Trophoblast cell (in vitro differentiated cells and primary cell): Measurements from ENCODE around the gene KCNIP3.

ENCODE experiments used
- DNase-seq, 2 donors: peaks; one replicate each; pipeline ENCODE4 v3.0.0-alpha.2; 2016
- H2AFZ ChIP-seq: 2 replicates; pipeline ENCODE4 v1.6.1; 2013; ENCODE audit warnings: low read length, moderate library complexity, mild to moderate bottlenecking; ENCODE audit not compliant: insufficient read depth, poor library complexity
- H2AK5ac ChIP-seq: 2 replicates; pipeline ENCODE4 v1.6.1; 2013; ENCODE audit warnings: mild to moderate bottlenecking, low read length
- H2BK120ac ChIP-seq: 2 replicates; pipeline ENCODE4 v1.6.1; 2013; ENCODE audit warnings: low read length, mild to moderate bottlenecking, moderate library complexity; ENCODE audit not compliant: insufficient read depth, poor library complexity
- H2BK12ac ChIP-seq: 2 replicates; pipeline ENCODE4 v1.6.1; 2013; ENCODE audit warnings: mild to moderate bottlenecking, low read length, moderate library complexity
- H2BK5ac ChIP-seq: 2 replicates; pipeline ENCODE4 v1.6.1; 2013; ENCODE audit warnings: low read length, low read depth, moderate library complexity, mild to moderate bottlenecking; ENCODE audit not compliant: poor library complexity
- H3K14ac ChIP-seq: 2 replicates; pipeline ENCODE4 v1.6.1; 2013; ENCODE audit warnings: mild to moderate bottlenecking, low read length
- H3K18ac ChIP-seq: 2 replicates; pipeline ENCODE4 v1.6.1; 2013; ENCODE audit warnings: mild to moderate bottlenecking, low read length
- H3K23ac ChIP-seq: 2 replicates; pipeline ENCODE4 v1.6.1; 2013; ENCODE audit warnings: low read length
- H3K27ac ChIP-seq: 2 replicates; pipeline ENCODE4 v1.5.1; 2013; ENCODE audit warnings: low read depth, mild to moderate bottlenecking, inconsistent platforms, low read length, moderate library complexity
- H3K27me3 ChIP-seq: 2 replicates; pipeline ENCODE4 v1.6.1; 2013; ENCODE audit warnings: inconsistent platforms, mild to moderate bottlenecking, low read length, moderate library complexity; ENCODE audit not compliant: insufficient read depth
- H3K36me3 ChIP-seq, 2 experiments: 1 replicate in 1 of 2; 2 replicates in 1 of 2; pipeline ENCODE4 v1.6.1; 2013; ENCODE audit warnings: low read length in 2 of 2, mild to moderate bottlenecking in 2 of 2, moderate library complexity in 1 of 2; ENCODE audit not compliant: insufficient read depth in 2 of 2, control insufficient read depth in 1 of 2
- H3K4ac ChIP-seq: 2 replicates; pipeline ENCODE4 v1.6.1; 2013; ENCODE audit warnings: low read depth, mild to moderate bottlenecking, low read length, moderate library complexity
- H3K4me1 ChIP-seq, 2 experiments: 1 replicate in 1 of 2; 2 replicates in 1 of 2; pipeline ENCODE4 v1.6.1; 2013; ENCODE audit warnings: low read length in 2 of 2, mild to moderate bottlenecking in 2 of 2, moderate library complexity in 1 of 2; ENCODE audit not compliant: insufficient read depth in 2 of 2, control insufficient read depth in 1 of 2
- H3K4me2 ChIP-seq: 2 replicates; pipeline ENCODE4 v1.6.1; 2013; ENCODE audit warnings: inconsistent platforms, mild to moderate bottlenecking, low read length, moderate library complexity
- H3K4me3 ChIP-seq: 2 replicates; pipeline ENCODE4 v1.5.1; 2013; ENCODE audit warnings: mild to moderate bottlenecking, low read depth, low read length, inconsistent platforms
- H3K79me1 ChIP-seq: one replicate; pipeline ENCODE4 v1.6.1; 2013; ENCODE audit warnings: low read length
- H3K79me2 ChIP-seq: 2 replicates; pipeline ENCODE4 v1.6.1; 2013; ENCODE audit warnings: low read length, mild to moderate bottlenecking; ENCODE audit not compliant: control insufficient read depth, insufficient read depth, poor library complexity
- H3K9ac ChIP-seq: 2 replicates; pipeline ENCODE4 v1.6.1; 2013; ENCODE audit warnings: mild to moderate bottlenecking, low read length
- H3K9me3 ChIP-seq: 2 replicates; pipeline ENCODE4 v1.6.1; 2013; ENCODE audit warnings: low read depth, mild to moderate bottlenecking, control low read depth, inconsistent platforms, low read length; ENCODE audit not compliant: insufficient read depth
- H4K12ac ChIP-seq: 2 replicates; pipeline ENCODE4 v1.6.1; 2013; ENCODE audit warnings: low read depth, mild to moderate bottlenecking, low read length, moderate library complexity
- H4K8ac ChIP-seq: 2 replicates; pipeline ENCODE4 v1.6.1; 2013; ENCODE audit warnings: low read depth, mild to moderate bottlenecking, low read length, moderate library complexity
- H4K91ac ChIP-seq: one replicate; pipeline ENCODE4 v1.6.1; 2013; ENCODE audit warnings: low read depth, mild to moderate bottlenecking, low read length, moderate library complexity
- WGBS: extraction: QIAGEN DNeasy Blood & Tissue Kit; methylation state at CpG from one replicate; pipeline ENCODE4 v1.1.7; 2013; ENCODE audit warnings: missing lambda C conversion rate; ENCODE audit not compliant: insufficient read length, insufficient coverage; ENCODE audit errors: extremely low coverage; 5-methylcytosine and 5-hydroxymethylcytosine counted together

KCNIP3 gene

GRCh38 chr2:95278637-95279225 lies 18.4 kb upstream of the KCNIP3 start:
- no peak overlapping the region for H3K14ac ChIP-seq
- H3K9ac ChIP-seq, result no peak overlapping the region
- DNase-seq, result no peak
- WGBS, result no CpG with 5 or more reads among the region's 12 CpGs
- no peak overlapping the region for H4K91ac ChIP-seq
- no peak overlapping the region for H3K4me3 ChIP-seq
- H3K4me1 ChIP-seq, result peaks cover 31 to 33% of the 10 kb centered on the region in 2 experiments
- H3K23ac ChIP-seq, result no peak overlapping the region
- H3K18ac ChIP-seq, result no peak overlapping the region
- H3K27me3 ChIP-seq, result no peaks in the 10 kb centered on the region
- no peak overlapping the region for H4K12ac ChIP-seq
- H2BK5ac ChIP-seq, result no peak overlapping the region
- peaks cover 7% of the 10 kb centered on the region for H3K79me2 ChIP-seq
- H3K4me2 ChIP-seq, result no peak overlapping the region
- H3K9me3 ChIP-seq, result peaks cover 2% of the 10 kb centered on the region
- H3K36me3 ChIP-seq, result no peaks in the 10 kb centered on the region
- H2BK12ac ChIP-seq, result no peak overlapping the region
- peaks cover 14% of the 10 kb centered on the region for H3K79me1 ChIP-seq
- no peak overlapping the region for H4K8ac ChIP-seq
- no peak overlapping the region for H3K4ac ChIP-seq
- no peak overlapping the region for H2AK5ac ChIP-seq
- no peak overlapping the region for H3K27ac ChIP-seq
- H2BK120ac ChIP-seq, result no peak overlapping the region
- no peak overlapping the region for H2AFZ ChIP-seq

GRCh38 chr2:95279435-95280035 lies 17.6 kb upstream of the KCNIP3 start:
- H3K79me1 ChIP-seq, result peaks cover 9% of the 10 kb centered on the region
- H2AFZ ChIP-seq, result no peak overlapping the region
- H2BK5ac ChIP-seq, result no peak overlapping the region
- H3K4me2 ChIP-seq, result no peak overlapping the region
- no peak overlapping the region for H3K14ac ChIP-seq
- no CpG with 5 or more reads among the region's 19 CpGs for WGBS
- peaks cover 2% of the 10 kb centered on the region for H3K79me2 ChIP-seq
- H3K4me3 ChIP-seq, result no peak overlapping the region
- peaks cover 25 to 26% of the 10 kb centered on the region in 2 experiments for H3K4me1 ChIP-seq
- H2BK12ac ChIP-seq, result no peak overlapping the region
- H3K27ac ChIP-seq, result no peak overlapping the region
- no peak overlapping the region for H2AK5ac ChIP-seq
- no peak overlapping the region for H4K91ac ChIP-seq
- no peak overlapping the region for H3K18ac ChIP-seq
- no peak overlapping the region for H3K4ac ChIP-seq
- H3K9me3 ChIP-seq, result peaks cover 2% of the 10 kb centered on the region
- no peak overlapping the region for H3K23ac ChIP-seq
- DNase-seq, result no peak
- no peak overlapping the region for H4K12ac ChIP-seq
- no peak overlapping the region for H2BK120ac ChIP-seq
- H3K9ac ChIP-seq, result no peak overlapping the region
- H3K36me3 ChIP-seq, result no peaks in the 10 kb centered on the region
- no peak overlapping the region for H4K8ac ChIP-seq
- H3K27me3 ChIP-seq, result no peaks in the 10 kb centered on the region

- Histone ChIP-seq H3K4me2 (no peak overlapping the region), H3K27ac (no peak overlapping the region), H4K12ac (no peak overlapping the region), H2BK120ac (no peak overlapping the region), H3K23ac (no peak overlapping the region), H3K9ac (no peak overlapping the region), H2AFZ (no peak overlapping the region), H3K4ac (no peak overlapping the region), H3K79me1 (no peaks in the 10 kb centered on the region), H4K91ac (no peak overlapping the region), H3K27me3 (no peaks in the 10 kb centered on the region), H3K79me2 (no peaks in the 10 kb centered on the region), H2BK5ac (no peak overlapping the region), H2AK5ac (no peak overlapping the region), H4K8ac (no peak overlapping the region), H2BK12ac (no peak overlapping the region), H3K9me3 (peaks cover 2% of the 10 kb centered on the region), H3K18ac (no peak overlapping the region), H3K4me3 (no peak overlapping the region), H3K4me1 (peaks cover 11 to 12% of the 10 kb centered on the region in 2 experiments), H3K14ac (no peak overlapping the region), H3K36me3 (no peaks in the 10 kb centered on the region)
- no peak for DNase-seq
- WGBS, result no CpG with 5 or more reads among the region's 8 CpGs
Measured at GRCh38 chr2:95281071-95281470, 16.1 kb upstream of the KCNIP3 start.

- H2BK120ac ChIP-seq, result no peak overlapping the region
- no peak overlapping the region for H3K9ac ChIP-seq
- H3K27ac ChIP-seq, result no peak overlapping the region
- no peak overlapping the region for H4K91ac ChIP-seq
- no peak overlapping the region for H2AFZ ChIP-seq
- H2AK5ac ChIP-seq, result no peak overlapping the region
- H3K79me1 ChIP-seq, result no peaks in the 10 kb centered on the region
- H3K4me3 ChIP-seq, result no peak overlapping the region
- peaks cover 2% of the 10 kb centered on the region for H3K9me3 ChIP-seq
- H3K23ac ChIP-seq, result no peak overlapping the region
- no peak overlapping the region for H4K12ac ChIP-seq
- no peak overlapping the region for H3K18ac ChIP-seq
- H3K79me2 ChIP-seq, result no peaks in the 10 kb centered on the region
- no peak overlapping the region for H4K8ac ChIP-seq
- DNase-seq, result no peak
- no peaks in the 10 kb centered on the region for H3K36me3 ChIP-seq
- H3K4me1 ChIP-seq, result peaks cover 11 to 12% of the 10 kb centered on the region in 2 experiments
- no peaks in the 10 kb centered on the region for H3K27me3 ChIP-seq
- H3K4me2 ChIP-seq, result no peak overlapping the region
- WGBS, result no CpG with 5 or more reads among the region's 8 CpGs
- H2BK12ac ChIP-seq, result no peak overlapping the region
- H3K14ac ChIP-seq, result no peak overlapping the region
- no peak overlapping the region for H3K4ac ChIP-seq
- H2BK5ac ChIP-seq, result no peak overlapping the region
Measured at GRCh38 chr2:95281786-95282185, 15.4 kb upstream of the KCNIP3 start.
